Neural progenitor cell (in vitro differentiated cells): ENCODE measurements around the gene CBFB.

Source experiments
- CTCF ChIP-seq: fragments of 200-600 bp; sonication (generic); IDR thresholded peaks from 2 replicates; pipeline ENCODE4 v1.5.1; 2017; ENCODE audit warnings: antibody characterized with exemption, mild to moderate bottlenecking
- EZH2 ChIP-seq: fragments of 200-600 bp; sonication (generic); IDR thresholded peaks from 2 replicates; pipeline ENCODE4 v1.6.1; 2017; ENCODE audit warnings: antibody characterized with exemption, mild to moderate bottlenecking, moderate library complexity
- EZH2phosphoT487 ChIP-seq: fragments of 200-600 bp; sonication (generic); IDR thresholded peaks from 2 replicates; pipeline ENCODE4 v1.6.1; 2017; ENCODE audit warnings: antibody characterized with exemption

- TF ChIP-seq CTCF, result no peak
- no peak for TF ChIP-seq EZH2
- TF ChIP-seq EZH2phosphoT487, result no peak
Observed at GRCh38 chr16:67052399-67052798, 23.4 kb downstream of the CBFB start.
